HEK293T (cell line): ENCODE measurements around the gene DHRS9.
"Not testable (repeated sequence)": the region's sequence is repeated elsewhere in the genome, so short reads cannot be mapped to it uniquely, and the experiment has no call there.

Experiments used
- CTCF ChIA-PET: fragments of 350-600 bp; formaldehyde crosslinking; extraction: SDS; loops from one replicate; lab custom pipeline; 2021; ENCODE audit warnings: antibody characterized with exemption, inconsistent platforms; lab: Yijun Ruan, JAX
- POLR2A ChIA-PET: fragments of 350-600 bp; formaldehyde crosslinking; extraction: SDS; loops from one replicate; lab custom pipeline; 2020; ENCODE audit warnings: antibody characterized with exemption, inconsistent platforms; lab: Yijun Ruan, JAX
- DNase-seq: peaks from one replicate; pipeline ENCODE4 v3.0.0; 2012; ENCODE audit warnings: mixed read lengths; ENCODE audit errors: extremely low spot score
- ARNT ChIP-seq: fragments of 450-650 bp; IDR thresholded peaks from 2 replicates; pipeline ENCODE4 v1.6.1; 2017; ENCODE audit warnings: mild to moderate bottlenecking
- BHLHE40 ChIP-seq: fragments of 450-650 bp; IDR thresholded peaks from 2 replicates; pipeline ENCODE4 v1.6.1; 2016; ENCODE audit warnings: mild to moderate bottlenecking, moderate library complexity, borderline replicate concordance
- CTBP1 ChIP-seq: fragments of 450-650 bp; IDR thresholded peaks from 2 replicates; pipeline ENCODE4 v1.6.1; 2016; ENCODE audit warnings: borderline replicate concordance
- ELF4 ChIP-seq: fragments of 450-650 bp; IDR thresholded peaks from 2 replicates; pipeline ENCODE4 v1.6.1; 2017; ENCODE audit warnings: antibody characterized with exemption
- FOXA1 ChIP-seq: fragments of 450-650 bp; IDR thresholded peaks from 2 replicates; pipeline ENCODE4 v1.6.1; 2016; ENCODE audit warnings: mild to moderate bottlenecking
- FOXK2 ChIP-seq: fragments of 450-650 bp; IDR thresholded peaks from 2 replicates; pipeline ENCODE4 v1.6.1; 2016; ENCODE audit warnings: mild to moderate bottlenecking
- FOXM1 ChIP-seq: fragments of 450-650 bp; IDR thresholded peaks from 2 replicates; pipeline ENCODE4 v1.6.1; 2017; ENCODE audit warnings: mild to moderate bottlenecking, borderline replicate concordance
- HDGF ChIP-seq: fragments of 450-650 bp; IDR thresholded peaks from 2 replicates; pipeline ENCODE4 v1.6.1; 2017; ENCODE audit warnings: antibody characterized with exemption, borderline replicate concordance
- L3MBTL2 ChIP-seq: fragments of 450-650 bp; conservative IDR thresholded peaks from 2 replicates; pipeline ENCODE4 v1.6.1; 2016; ENCODE audit warnings: mild to moderate bottlenecking
- LEF1 ChIP-seq: fragments of 450-650 bp; IDR thresholded peaks from 2 replicates; pipeline ENCODE4 v1.6.1; 2017; ENCODE audit warnings: mild to moderate bottlenecking, borderline replicate concordance
- NFRKB ChIP-seq: fragments of 450-650 bp; IDR thresholded peaks from 2 replicates; pipeline ENCODE4 v1.6.1; 2016; ENCODE audit warnings: mild to moderate bottlenecking, moderate library complexity
- SP1 ChIP-seq: fragments of 450-650 bp; IDR thresholded peaks from 2 replicates; pipeline ENCODE4 v1.6.1; 2017
- SUZ12 ChIP-seq: fragments of 450-650 bp; IDR thresholded peaks from 2 replicates; pipeline ENCODE4 v1.6.1; 2016; ENCODE audit warnings: mild to moderate bottlenecking
- TARDBP ChIP-seq: fragments of 450-650 bp; IDR thresholded peaks from 2 replicates; pipeline ENCODE4 v1.6.1; 2016
- ZNF384 ChIP-seq: fragments of 450-650 bp; IDR thresholded peaks from 2 replicates; pipeline ENCODE4 v1.6.1; 2016
- TF ChIP-seq, protein P1 (sequence below): fragments of 450-650 bp; IDR thresholded peaks from 2 replicates; pipeline ENCODE4 v1.6.1; 2016

DHRS9 gene

DNA sequence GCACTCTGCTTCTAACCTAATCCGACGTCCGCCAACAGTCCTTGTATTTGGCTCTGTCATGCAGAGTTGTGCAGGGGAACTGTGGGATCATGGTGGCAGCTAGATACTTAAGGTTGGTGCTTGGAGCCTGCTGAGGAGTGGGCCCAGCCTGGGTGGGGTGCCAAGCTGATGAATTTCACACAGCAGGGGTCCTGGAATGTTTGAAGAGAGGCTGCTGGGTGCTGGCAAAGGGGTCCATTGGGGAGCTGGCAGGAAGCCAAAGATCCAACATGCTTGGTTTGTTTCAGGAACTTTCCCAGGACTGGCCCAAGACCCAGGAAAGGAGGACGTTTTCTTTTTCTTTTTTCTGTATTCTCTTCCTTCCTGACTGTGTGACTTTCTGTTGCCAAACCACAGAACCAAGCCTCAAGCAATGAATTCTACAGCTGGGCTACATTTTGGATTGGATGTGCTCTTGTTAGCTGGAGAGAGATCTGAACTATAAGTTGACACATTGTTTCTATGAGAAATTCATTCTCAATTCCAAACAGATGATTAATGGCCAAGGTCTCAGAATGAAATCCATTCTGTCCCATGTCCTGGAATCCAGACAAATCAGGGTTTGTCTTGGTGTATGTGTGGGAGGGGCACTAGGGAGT is 49.9 kb downstream of the DHRS9 start:
- DNase-seq = no peak
- ChIA-PET POLR2A (no interaction called here), CTCF (no interaction called here)
- TF ChIP-seq ZNF384 (no peak), FOXM1 (no peak)
- TF ChIP-seq, protein P1, sequence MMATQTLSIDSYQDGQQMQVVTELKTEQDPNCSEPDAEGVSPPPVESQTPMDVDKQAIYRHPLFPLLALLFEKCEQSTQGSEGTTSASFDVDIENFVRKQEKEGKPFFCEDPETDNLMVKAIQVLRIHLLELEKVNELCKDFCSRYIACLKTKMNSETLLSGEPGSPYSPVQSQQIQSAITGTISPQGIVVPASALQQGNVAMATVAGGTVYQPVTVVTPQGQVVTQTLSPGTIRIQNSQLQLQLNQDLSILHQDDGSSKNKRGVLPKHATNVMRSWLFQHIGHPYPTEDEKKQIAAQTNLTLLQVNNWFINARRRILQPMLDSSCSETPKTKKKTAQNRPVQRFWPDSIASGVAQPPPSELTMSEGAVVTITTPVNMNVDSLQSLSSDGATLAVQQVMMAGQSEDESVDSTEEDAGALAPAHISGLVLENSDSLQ = no peak

DNA sequence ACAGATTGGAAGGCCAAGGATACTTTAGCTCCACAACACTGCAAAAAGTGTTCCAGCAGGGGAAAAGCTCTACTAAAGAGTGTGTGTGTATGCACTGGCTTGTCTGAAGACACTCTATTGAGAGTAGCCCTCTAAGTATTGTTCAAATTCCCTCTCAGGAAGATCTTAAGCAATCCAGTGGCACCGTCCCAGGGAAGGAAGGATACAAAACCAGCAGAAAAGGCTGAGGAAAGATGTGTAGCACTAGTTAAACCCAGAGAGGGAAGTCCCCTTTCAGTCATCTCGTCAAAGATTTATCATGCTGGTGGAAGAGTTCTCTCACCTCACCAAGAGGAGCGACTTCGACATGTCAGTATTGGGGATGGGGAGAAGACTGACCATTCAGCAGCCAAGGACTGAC is 50.5 kb downstream of the DHRS9 start:
- POLR2A ChIA-PET = no interaction called here
- TF ChIP-seq, protein P1 = no peak
- TF ChIP-seq HDGF (no peak), L3MBTL2 (no peak), SUZ12 (no peak), FOXM1 (no peak), LEF1 (no peak), NFRKB (no peak), TARDBP (no peak), ELF4 (no peak), FOXA1 (no peak), CTBP1 (no peak), ARNT (no peak), SP1 (no peak), ZNF384 (no peak), FOXK2 (no peak), BHLHE40 (no peak)
- CTCF ChIA-PET = no interaction called here
- no peak for DNase-seq

- ChIA-PET CTCF (no interaction called here), POLR2A (no interaction called here)
- no peak for TF ChIP-seq FOXA1
- TF ChIP-seq SP1 = no peak
- TF ChIP-seq ZNF384 = no peak
- TF ChIP-seq FOXK2 = no peak
- no peak for TF ChIP-seq HDGF
- TF ChIP-seq SUZ12 = no peak
- TF ChIP-seq FOXM1 = no peak
- no peak for TF ChIP-seq CTBP1
- TF ChIP-seq ARNT = no peak
- TF ChIP-seq LEF1 = no peak
- no peak for TF ChIP-seq L3MBTL2
- TF ChIP-seq TARDBP = no peak
- TF ChIP-seq, protein P1 = no peak
- TF ChIP-seq NFRKB = no peak
- TF ChIP-seq BHLHE40 = no peak
- no peak for TF ChIP-seq ELF4
- DNase-seq = no peak
Measured at GRCh38 chr2:169129703-169130243, 60.4 kb downstream of the DHRS9 start.

DNA sequence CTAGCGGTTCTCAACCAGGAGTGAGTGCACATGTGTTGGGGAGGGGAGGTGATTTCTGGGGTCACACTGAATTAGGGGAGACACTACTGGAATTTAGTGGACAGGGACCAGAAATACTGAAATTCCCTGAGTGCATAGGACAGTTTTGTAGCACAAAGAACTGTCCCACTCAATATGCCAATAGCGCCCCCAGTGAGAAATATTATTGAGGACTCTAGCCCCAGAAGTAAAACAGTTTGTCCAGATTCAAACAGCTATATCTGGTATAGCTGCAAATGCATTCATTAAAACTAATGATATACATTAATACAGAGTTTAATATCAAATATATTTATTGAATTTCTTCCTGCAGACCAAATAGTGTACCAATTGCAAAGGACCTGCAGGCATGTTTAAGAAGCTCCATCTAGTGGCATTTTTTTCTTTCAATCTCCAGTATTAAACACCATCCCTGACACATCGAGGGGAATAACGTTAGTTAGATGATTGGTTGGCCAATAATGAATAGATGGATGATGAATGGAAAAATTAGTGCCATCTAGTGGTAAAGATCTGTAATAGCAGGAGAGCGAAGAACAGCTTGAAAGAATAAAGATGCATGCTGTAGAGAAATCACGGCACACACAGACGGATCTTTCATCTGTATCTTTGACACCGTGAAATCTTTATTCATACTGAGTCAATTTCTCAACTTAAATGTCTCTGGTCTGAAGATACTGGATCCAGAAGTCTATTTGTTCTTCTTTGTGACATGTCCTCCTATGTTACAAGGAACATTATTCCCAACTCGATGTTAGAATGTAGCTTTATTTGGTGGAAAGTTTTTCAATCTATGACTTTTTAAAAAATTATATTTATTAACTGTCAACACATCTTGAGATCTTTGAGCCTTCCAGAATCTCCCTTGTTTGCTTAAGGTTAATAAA is 62.5 kb downstream of the DHRS9 start:
- ChIA-PET CTCF (interaction anchor here (0.7 to 2.1 kb wide), 8 partner anchors 9 to 173 kb away, joined by 3 to 18 read pairs (median 4); no protein-coding TSS in a partner anchor), POLR2A (no interaction called here)
- TF ChIP-seq, protein P1 = peak; percentile 51; the same call in 1 of the 2 replicates
- TF ChIP-seq ZNF384 (no peak), FOXM1 (no peak), FOXA1 (no peak), NFRKB (no peak), BHLHE40 (no peak), ARNT (no peak)
- DNase-seq = peak; percentile 57

GRCh38 chr2:169134272-169134671 is 64.9 kb downstream of the DHRS9 start:
- CTCF ChIA-PET, POLR2A ChIA-PET, DNase-seq: not testable (repeated sequence)

DNA sequence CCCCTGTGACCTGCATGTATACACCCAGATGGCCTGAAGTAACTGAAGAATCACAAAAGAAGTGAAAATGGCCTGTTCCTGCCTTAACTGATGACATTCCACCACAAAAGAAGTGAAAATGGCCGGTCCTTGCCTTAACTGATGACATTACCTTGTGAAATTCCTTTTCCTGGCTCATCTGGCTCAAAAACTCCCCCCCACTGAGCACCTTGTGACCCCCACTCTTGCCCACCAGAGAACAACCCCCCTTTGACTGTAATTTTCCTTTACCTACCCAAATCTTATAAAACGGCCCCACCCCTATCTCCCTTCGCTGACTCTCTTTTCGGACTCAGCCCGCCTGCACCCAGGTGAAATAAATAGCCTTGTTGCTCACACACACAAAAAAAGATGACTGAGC is 67.1 kb downstream of the DHRS9 start:
- POLR2A ChIA-PET, CTCF ChIA-PET: not testable (repeated sequence)

More for the DNA sequence above, 67.1 kb downstream of the DHRS9 start:
- not testable (repeated sequence) for DNase-seq
